NCI-H526 treated with DMSO at 0.1 percent for 48 hours (cell line): Measurements from ENCODE around the gene ZNF592.

ENCODE experiments used
- DNase-seq: peaks from one replicate; lab custom pipeline; 2025; lab: John Stamatoyannopoulos, UW

ZNF592 gene

GRCh38 chr15:84807228-84807627, 58.8 kb downstream of the ZNF592 start:
- DNase-seq, result peak; percentile 48

DNA sequence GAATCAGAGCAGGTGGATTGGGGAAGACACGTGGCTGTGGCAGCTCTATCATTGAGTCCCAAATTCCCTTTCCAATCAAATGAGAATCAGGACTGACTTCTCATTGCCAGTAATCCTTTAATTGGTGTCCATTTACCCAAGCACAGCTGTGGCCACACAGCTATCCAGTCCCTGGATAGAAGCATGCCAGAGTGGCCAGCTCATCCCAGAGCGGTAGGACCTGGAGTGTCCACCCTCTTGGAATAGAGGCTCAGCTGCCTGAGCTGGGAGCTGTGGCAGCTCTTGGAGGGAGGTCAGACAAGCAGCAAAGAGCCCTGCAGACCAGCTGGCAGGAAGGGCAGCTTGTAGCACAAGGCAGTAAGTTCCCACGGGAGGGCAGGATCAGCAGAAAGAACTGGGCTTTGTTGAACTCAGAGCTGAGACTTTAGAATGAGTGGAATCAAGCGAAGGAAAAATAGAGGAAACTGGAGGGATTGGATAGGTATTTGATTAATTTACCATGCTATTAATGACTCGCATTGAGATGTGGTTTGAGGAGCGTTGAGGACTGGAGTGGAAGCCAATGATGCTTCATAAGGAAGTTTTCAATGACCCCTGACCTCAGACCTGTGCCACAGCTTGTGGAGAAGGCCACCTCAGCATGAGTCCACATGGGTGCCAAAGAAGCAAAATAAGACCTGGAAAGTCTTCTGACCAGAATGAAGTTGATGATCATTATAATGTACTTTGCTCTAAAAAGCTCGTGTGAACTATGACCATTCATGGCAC, 61.9 kb downstream of the ZNF592 start:
- DNase-seq, result no peak

DNA sequence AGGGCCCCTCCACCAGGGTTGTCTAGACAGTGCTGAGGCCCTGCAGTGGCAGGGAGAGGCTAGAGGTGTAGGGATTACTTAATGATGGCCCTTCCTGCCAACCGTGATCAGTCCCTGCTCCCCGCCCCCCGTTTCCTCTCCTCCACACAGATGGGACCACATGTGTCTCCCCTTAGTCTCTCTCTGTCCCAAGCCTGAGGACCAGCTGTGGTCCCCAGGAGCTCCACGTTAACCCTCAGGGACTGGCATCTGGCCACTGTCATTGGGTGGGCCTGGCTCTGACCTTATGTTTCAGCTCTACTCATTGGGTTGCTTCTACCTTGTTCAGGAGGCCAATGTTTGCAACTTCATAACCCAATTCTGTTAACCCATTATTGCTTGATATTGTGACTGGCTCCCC, 62.8 kb downstream of the ZNF592 start:
- no peak for DNase-seq

GRCh38 chr15:84811828-84812227, 63.4 kb downstream of the ZNF592 start:
- no peak for DNase-seq

GRCh38 chr15:84812842-84813241, 64.5 kb downstream of the ZNF592 start:
- DNase-seq, result no peak

GRCh38 chr15:84813435-84813834, 65.0 kb downstream of the ZNF592 start:
- no peak for DNase-seq

DNA sequence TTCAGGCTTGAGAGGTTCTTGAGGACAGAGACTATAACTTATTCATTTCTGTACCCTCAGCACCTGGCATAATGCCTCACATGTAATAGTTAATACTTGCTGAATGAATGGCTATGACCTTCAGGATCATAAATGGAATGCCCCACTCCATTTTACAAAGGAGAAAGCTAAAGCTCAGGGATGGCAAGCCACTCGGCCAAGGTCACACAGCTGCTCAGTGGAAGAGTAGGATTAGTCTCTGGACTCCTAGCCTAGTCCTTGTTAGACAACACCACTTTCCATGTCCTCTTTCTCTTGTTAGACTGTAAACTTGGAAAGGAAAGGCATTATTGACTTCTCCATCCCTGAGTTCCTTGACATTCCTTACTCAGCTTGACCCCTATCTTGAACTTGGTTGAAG, 65.5 kb downstream of the ZNF592 start:
- DNase-seq, result no peak

- no peak for DNase-seq
Measured at GRCh38 chr15:84814916-84815315, 66.5 kb downstream of the ZNF592 start.

DNA sequence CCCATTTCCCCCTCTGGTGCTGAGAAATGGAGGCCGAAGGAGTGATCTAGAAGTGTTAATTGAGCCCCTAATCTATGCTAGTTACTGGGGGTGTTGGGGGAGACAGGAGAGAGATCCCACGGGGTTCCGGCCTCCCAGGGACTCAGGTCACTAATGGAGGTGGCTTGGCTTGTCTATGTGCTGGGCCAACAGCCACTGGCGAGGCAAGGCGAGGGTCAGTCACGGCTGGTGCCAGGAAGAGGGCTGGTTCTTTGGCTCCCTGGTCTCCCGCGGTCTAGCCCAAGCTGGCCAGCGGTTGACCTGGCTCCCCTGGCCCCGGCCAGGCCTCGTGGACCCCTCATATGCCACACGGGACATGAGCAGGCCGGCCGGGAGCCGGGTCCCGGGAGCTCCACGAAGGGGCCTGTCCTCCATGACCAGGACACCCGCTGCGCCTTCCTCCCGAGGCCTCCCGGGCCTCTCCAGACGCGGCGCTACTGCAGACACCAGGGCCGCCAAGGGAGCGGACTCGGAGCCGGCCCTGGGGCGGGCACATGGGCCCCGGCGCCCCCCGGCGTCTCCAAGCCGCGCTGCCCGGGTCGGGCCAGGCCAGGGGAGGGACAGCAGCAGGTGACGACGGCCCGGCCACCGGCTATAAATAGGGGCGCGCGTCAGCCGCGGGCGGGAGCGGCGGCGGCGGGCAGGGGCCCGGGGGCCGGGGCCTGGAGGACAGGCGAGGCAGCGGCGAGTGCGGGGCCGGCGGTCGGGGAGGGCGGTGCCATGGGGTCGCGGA, 68.5 kb downstream of the ZNF592 start, which contains the start of gene ALPK3:
Gene ALPK3 (plus strand): TSS at position 663 of the 772 bp plus-strand sequence. CDS start 97 bp downstream, at position 760.
- no peak for DNase-seq

- no peak for DNase-seq
Measured at GRCh38 chr15:84817466-84818081, 69.2 kb downstream of the ZNF592 start.

DNA sequence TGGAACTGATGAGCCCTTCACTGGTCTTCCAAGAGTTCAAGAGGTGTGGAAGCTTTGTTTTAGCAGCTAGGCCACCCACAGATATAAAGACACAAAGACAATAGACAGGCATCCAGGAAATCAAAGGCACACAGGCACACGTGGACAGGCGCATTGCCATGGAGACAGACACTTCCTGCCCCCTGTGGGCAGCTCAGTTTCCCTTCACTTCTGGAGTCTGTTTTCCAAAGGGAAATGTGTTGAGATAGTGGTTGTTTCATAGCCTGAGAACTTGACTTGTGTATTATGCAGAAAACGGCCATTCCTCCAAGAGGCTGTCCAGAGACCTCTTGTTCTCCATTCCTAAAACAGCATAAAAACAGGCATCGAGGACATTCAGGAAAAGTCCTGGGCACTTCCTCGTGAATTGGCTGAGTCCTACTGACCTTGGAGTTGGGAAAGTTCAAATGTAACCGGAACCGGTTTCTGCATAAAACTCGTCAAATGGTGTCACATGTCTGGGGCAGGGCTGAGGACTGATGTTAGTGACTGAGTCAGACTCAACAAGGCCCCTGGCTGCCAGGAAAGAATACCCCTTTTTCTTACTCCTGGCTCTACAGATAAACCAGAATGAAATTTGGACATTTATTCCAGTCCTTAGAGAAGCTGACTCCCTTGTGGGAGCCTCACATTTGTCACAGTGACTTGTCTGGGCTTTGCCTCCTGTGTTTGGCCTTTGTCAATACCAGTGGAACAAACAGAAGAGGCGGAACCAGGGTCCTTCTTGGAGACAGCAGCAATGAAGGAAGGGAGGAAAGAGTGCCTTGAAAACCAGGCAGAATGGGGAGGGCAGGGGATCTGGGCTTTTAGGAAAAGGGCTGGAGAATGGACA, 70.1 kb downstream of the ZNF592 start:
- no peak for DNase-seq

DNA sequence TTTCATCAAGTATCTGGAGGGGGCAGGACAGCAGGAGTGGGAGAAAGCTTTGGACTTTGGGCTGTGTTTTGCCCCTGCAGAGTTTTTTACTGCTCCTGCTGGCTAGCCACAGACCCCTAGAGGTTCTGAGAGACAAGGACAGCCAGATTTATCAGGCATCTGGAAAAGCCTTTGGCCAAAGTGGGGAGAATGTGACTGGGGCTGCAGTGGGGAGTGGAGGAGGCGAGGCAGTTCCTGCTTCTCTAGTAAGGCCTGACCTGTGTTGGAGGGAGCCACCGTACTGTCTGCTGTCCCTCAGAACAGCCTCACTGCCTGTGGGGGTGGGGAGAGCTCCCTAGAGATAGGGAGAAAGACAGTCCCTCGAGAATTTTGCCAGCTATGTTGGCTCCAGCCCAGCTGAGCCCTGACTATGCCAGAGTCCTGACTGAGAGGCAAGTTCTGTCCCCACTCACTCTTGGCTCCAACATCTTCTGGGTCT, 70.9 kb downstream of the ZNF592 start:
- no peak for DNase-seq

GRCh38 chr15:84819791-84820190, 71.4 kb downstream of the ZNF592 start:
- DNase-seq, result no peak

GRCh38 chr15:84821501-84822021, 73.2 kb downstream of the ZNF592 start:
- no peak for DNase-seq

DNA sequence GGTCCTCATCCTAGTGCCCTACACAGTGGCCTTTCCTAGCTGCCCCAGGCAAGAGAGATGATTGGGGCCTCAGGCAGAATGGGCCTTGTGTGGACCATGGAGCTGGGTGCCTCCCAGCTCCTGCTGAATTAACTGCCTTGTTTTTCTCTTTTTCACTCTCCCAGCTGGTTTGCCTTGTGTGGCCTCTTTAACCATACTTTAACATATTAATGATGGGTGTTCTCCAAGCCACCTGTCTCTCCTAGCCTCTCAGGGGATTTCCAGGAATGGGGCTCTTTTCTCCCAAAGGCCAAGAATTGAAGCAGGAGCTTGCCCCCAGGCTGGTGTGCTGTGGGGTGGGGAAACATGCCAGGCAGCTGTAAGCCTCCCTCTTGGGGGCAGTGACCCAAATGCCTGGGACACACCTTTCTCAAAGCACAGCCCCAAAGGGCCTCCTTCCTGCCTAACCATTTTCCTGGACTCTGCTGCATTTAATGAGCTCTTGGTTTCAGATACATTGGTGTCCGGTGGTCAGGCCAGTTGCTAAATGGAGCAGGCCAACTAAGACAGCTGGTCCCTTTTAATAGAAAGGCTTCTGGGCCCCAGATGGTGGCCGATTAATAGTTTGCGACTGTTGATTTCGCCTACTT, 74.4 kb downstream of the ZNF592 start:
- peak; percentile 6 for DNase-seq

DNA sequence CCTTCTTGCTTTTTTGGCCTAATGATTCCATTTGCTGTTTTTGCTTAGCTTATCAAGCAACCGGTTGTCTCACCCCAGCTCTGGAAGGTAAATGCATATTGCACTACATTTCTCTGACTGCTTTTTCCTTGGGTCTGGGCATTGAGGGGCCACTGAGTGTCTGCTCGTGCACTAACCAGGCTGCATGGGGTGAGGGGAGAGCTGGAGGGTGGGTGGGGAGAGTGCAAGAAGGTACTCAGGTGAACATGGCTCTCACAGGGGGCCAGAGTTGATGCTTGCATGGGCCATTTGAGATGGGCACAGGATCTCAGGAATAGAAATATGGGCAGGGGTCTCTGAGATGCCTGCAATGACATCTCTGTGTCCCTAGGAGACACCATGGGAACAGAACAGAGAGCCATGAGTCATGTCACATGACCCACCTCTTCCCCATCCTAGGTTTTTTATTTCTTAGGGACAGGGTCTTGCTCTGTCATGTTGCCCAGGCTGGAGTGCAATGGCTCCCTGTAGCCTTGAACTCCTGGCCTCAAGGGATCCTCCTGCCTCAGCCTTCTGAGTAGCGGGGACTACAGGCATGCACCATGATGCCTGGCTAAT, 75.0 kb downstream of the ZNF592 start:
- no peak for DNase-seq

- DNase-seq, result no peak
Measured at GRCh38 chr15:84824260-84825007, 76.0 kb downstream of the ZNF592 start.

DNA sequence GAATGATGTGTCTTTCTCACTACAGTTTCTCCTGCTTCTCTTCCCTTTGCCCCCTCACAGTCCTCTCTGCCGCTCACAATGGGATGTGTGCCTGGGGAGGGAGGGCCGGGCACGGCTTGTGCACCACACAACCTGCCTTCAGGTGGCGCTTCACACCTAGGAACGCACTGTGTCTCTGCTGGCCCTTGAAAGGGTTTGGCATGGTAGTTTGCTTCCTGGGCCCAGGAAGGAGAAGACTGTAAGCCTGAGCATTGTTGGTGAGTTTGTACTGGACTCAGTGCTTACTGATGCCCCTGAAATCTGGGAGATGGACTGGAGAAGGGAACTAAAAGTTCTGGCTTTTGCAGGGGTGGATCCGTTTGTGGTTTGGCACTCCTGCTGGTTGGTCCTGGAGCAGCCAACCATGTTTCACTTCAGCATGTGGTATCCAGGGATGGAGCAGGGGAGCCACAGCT, 78.0 kb downstream of the ZNF592 start:
- DNase-seq, result no peak

DNA sequence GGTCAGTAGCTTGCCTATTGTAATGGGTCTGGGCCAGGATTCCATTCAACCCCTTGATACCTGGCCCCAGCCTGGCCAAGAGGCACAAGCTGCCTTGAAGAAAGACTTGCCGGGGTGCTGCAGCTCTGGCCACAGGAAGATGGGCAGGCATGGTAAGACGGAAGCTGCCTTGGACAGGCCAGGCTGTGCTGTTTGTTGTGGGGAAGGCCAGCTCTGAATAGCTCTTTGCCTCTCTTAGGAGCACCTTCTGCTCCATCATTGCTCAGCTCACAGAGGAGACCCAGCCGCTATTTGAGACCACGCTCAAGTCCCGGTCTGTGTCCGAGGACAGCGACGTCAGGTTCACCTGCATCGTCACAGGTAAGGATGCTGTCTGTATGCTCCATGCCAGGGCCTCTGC, 78.9 kb downstream of the ZNF592 start:
- no peak for DNase-seq
